HG02840 (cell line): Measurements from ENCODE around the gene UXS1.

ENCODE experiments used
- ATAC-seq: cut with Tn5 transposase; IDR thresholded peaks from one replicate; pipeline ENCODE4 v1.9.1; 2021; ENCODE audit warnings: mild to moderate bottlenecking, moderate library complexity, moderate number of reproducible peaks; ENCODE audit not compliant: unreplicated experiment, low FRiP score

The UXS1 gene

GRCh38 chr2:106189764-106190468, 4.2 kb downstream of the UXS1 start:
- no peak for ATAC-seq

- no peak for ATAC-seq
These were observed 4.8 kb downstream of the UXS1 start for GRCh38 chr2:106189325-106189724.

GRCh38 chr2:106187273-106187891, 6.7 kb downstream of the UXS1 start:
- ATAC-seq = no peak

- no peak for ATAC-seq
These were observed 8.5 kb downstream of the UXS1 start for GRCh38 chr2:106185475-106186184.

GRCh38 chr2:106184857-106185256, 9.2 kb downstream of the UXS1 start:
- no peak for ATAC-seq

- no peak for ATAC-seq
These were observed 9.7 kb downstream of the UXS1 start for GRCh38 chr2:106184394-106184793.

GRCh38 chr2:106183101-106183696, 10.9 kb downstream of the UXS1 start:
- no peak for ATAC-seq

- no peak for ATAC-seq
These were observed 13.0 kb downstream of the UXS1 start for GRCh38 chr2:106181064-106181463.

GRCh38 chr2:106180602-106181001, 13.5 kb downstream of the UXS1 start:
- ATAC-seq = no peak

- ATAC-seq = no peak
These were observed 15.4 kb downstream of the UXS1 start for GRCh38 chr2:106178716-106179115.

- ATAC-seq = no peak
These were observed 16.5 kb downstream of the UXS1 start for GRCh38 chr2:106177581-106177980.

GRCh38 chr2:106176446-106177099, 17.5 kb downstream of the UXS1 start:
- ATAC-seq = no peak

GRCh38 chr2:106175086-106175850, 18.8 kb downstream of the UXS1 start:
- ATAC-seq = no peak

- no peak for ATAC-seq
These were observed 20.0 kb downstream of the UXS1 start for GRCh38 chr2:106174056-106174455.

GRCh38 chr2:106172649-106173048, 21.5 kb downstream of the UXS1 start:
- no peak for ATAC-seq

GRCh38 chr2:106168657-106169056, 25.4 kb downstream of the UXS1 start:
- ATAC-seq = no peak

- ATAC-seq = no peak
These were observed 27.0 kb downstream of the UXS1 start for GRCh38 chr2:106167067-106167466.

GRCh38 chr2:106165561-106165960, 28.5 kb downstream of the UXS1 start:
- no peak for ATAC-seq

- no peak for ATAC-seq
These were observed 29.1 kb downstream of the UXS1 start for GRCh38 chr2:106165029-106165428.

- ATAC-seq = no peak
These were observed 30.1 kb downstream of the UXS1 start for GRCh38 chr2:106163948-106164545.
